Measurements from ENCODE around the gene MRPL36.
A peak's percentile ranks its signal among the peaks of the same experiment; 100 is the strongest.
"Not testable (repeated sequence)": the region's sequence is repeated elsewhere in the genome, so short reads cannot be mapped to it uniquely, and the experiment has no call there.

Gene MRPL36

DNA sequence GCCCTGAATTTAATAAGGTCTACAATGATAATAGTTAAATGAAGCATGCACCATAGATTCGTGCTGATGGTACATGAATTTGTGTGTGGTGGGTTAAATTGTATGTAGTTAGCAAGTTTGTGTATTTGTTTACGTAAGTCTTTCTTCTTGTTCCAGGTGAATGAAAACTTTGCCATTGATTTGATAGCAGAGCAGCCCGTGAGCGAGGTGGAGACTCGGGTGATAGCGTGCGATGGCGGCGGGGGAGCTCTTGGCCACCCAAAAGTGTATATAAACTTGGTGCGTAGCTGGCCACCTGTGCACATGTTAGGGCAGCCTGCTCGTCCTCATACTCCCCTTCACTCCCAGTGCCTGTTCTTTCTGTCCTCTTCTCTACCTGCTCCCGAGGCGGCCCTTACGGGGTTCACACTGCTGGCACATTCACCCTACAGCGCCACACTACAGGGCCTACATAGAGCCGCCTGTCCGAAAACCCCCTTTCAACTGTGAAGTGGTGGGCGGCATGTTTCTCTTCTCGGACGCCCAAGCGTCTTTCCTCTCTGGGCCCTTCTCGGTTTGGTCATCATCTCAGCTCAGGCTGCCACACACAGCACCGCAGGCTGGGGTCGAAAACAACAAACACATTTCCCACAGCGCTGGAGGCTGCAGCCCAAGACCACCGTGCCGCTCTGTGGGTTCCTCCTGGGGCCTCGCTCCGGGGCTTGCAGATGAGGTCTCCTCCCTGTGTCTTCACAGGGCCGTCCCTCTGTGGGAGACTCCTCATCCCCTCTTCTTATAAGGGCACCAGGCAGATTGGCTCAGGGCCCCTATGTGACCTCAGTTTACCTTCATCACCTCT lies 14.8 kb upstream of the MRPL36 start:
- DNase-seq = no peak

- no peak for DNase-seq
Measured at GRCh38 chr5:1810581-1811101, 11.0 kb upstream of the MRPL36 start.

- DNase-seq = no peak
Measured at GRCh38 chr5:1809416-1810035, 9.9 kb upstream of the MRPL36 start.

- DNase-seq = no peak
Measured at GRCh38 chr5:1808439-1808838, 8.8 kb upstream of the MRPL36 start.

DNA sequence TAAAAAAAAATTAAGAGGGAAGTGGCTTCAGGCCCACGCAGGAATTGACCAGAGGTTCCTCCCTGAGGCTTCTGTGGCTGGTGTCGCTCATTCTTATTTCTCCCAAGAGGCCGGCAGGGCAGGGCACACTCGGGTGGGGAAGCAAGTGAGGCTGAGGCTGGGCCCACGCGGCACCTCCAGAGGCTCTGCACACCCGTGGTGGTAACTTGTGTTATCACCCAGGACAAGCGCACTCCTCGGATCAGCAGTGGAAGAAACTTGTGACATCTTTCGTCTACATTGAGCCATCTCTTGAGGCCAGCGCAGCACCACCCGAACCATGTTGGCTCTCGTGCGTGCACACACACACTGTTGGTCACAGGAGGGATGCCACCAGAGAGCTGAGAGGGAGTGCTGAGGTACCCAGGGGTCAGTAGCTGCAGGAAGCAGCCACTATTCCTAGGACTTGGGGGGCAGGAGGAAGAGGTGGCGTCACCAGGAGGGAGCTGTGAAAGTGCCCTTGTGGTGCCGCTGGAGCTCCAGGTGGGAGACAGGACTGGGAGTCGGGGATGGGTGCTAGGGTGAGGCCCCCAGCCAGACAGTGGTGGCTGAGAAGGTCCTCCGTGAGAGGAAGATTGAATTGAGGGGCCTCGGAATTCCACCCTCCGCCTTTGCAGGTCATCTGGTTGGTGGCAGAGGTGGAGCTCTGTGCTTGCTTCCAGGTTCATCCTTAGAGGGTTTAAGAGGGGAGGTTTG lies 8.0 kb upstream of the MRPL36 start:
- no peak for DNase-seq

- no peak for DNase-seq
Measured at GRCh38 chr5:1806974-1807373, 7.3 kb upstream of the MRPL36 start.

- DNase-seq = no peak
Measured at GRCh38 chr5:1806199-1806598, 6.6 kb upstream of the MRPL36 start.

DNA sequence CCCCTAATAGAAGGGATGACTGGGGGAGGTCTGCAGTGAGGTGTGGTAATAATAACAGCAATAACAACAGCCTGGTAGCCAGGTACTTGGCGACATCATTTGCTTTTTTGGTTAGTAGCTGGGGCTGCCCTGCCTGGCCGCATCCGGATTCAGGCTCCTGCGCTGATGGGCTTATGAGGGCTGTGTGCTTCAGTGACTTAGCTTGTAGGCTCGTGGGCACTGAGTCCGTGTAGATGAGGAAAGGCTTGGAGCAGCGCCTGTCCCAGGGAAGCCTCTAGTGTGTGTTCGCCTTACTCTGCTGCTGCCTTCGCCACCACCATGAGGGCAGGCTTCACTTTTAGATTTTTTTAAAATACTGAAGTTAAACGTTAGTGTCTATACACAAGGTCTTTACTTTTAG lies 6.1 kb upstream of the MRPL36 start:
- no peak for DNase-seq

DNA sequence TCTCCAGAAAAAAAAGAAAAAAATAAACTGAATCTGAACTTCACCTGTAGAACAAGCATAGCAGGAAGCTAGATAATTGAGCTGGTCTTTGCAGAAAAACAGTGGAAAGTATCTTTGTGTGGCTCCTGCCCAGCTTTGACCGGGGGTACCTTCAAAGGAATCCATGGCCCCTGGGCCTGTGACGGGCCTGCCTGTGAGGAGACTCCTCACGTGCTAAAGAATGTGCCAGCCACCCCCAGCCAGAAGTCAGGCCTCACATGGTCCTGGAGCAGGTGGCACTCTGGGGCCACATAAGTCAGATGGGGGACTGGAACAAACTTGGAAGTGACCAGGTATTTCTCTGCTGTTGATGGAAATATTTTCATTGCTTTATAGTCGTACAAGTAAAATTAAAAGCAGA lies 5.7 kb upstream of the MRPL36 start:
- DNase-seq = no peak

GRCh38 chr5:1804001-1804690 lies 4.5 kb upstream of the MRPL36 start:
- no peak for DNase-seq

DNA sequence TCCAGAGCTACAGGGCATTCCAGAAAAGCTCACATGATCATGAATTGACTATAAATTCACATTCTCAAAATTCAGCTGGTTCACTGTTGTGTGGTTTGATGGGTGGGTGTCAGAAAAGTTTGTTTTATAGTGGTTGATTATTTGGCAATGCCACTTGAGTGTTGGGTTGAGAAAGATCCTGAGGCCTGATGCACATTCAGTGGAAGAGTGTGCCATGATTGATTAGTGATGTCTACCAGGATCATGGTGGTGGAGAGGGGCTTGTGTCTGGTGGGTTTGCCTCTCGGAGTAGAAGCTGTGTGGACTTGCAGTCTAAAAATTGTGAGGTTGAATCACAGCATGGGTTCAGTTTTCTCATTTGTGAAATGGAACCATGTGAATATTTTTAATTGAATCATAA lies 3.6 kb upstream of the MRPL36 start:
- no peak for DNase-seq

- peak; percentile 37 for DNase-seq
Measured at GRCh38 chr5:1801967-1802295, 2.3 kb upstream of the MRPL36 start.

DNA sequence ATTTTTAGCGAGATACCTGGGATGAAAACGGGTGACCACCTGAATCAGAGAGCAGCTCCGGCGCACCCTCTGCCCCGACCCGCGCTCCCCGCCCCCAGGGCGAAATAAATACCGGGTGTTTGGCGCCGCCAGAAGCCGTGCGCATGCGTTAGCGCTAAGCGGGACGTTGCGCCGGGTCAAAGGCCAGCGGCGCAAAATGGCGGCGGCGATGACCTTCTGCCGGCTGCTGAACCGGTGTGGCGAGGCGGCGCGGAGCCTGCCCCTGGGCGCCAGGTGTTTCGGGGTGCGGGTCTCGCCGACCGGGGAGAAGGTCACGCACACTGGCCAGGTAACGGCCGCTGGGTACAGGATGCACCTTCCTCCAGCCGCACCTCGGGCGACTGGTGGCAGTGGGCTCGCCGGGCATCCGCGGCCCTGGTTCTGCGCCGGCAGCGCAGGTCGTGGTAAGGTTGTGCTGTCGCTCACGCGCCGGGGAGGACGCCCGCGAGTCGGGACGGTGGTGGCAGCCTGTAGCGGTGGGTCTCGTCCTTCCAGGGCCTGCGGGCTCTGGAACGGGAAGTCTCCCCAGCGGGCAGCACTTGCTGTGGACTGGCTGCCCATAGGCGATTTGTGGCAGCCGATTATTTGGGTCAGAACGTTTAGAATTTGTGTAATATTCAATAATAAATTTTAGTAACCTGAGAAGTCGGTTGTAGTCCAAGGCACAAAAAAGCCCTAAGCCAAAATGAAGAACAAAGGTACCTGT lies 1.8 kb upstream of the MRPL36 start, which contains the start of gene NDUFS6:
Gene NDUFS6, plus strand, starts transcription at position 186 of the 745 bp plus-strand sequence. Its CDS starts 11 bp downstream, at position 197.
- DNase-seq = peak; percentile 80

GRCh38 chr5:1800472-1801221 lies 1.0 kb upstream of the MRPL36 start:
- DNase-seq = no peak

GRCh38 chr5:1799110-1799601 lies 481 bp downstream of the MRPL36 start:
- no peak for DNase-seq

DNA sequence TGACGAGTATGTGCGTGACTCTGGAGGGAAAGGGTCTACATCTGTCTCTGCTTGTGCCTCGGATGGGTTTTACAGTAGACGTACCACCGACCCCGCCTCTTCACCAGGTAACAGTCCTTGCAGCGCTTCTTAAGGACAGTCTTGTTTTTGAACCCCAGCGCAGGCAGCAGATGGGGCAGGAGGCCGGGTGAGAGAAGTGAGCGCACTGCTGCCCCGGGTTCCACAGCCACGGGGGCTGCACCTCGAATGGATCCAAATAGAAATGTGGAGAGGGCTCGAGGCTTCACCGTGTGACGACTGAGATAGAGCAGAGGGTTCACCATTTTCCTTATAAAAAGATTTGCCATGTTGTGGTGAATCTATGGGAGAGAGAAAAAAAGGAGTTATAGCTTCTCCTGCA lies 1.0 kb downstream of the MRPL36 start:
- DNase-seq = not testable (repeated sequence)

GRCh38 chr5:1797855-1798254 lies 1.8 kb downstream of the MRPL36 start:
- no peak for DNase-seq

DNA sequence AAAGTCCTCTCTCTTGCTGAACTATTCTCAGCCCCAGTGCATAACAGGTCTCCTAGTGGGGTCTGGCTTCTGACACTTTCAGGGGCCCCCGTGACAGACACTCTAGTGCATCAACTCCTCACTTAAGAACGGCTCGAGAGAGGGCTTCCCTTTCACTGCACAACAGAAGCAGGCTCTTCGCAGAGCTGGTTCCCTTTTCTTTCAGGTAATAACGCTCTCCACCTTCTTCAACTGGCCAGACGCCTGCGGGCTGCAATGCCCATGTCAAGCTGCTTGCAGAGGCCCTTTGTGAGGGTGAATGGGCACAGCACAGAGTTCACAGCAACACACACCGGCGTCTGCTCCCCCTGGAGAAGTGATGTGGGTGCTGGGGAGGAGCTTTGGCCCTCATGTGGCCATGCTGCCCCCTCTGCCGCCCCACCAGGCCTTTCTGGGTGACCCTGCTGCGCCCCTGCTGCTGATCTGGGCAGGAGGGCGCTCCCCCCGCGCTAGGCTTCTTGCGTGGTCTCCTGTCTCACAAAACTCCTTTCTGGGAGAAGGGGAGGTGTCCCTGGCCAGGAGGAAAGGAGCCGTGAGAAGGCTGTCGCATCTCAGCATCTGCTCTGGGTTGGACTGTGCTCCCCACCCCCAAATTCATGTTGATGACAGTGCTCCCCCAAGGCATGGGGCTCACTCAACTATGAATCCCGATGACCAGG lies 2.4 kb downstream of the MRPL36 start:
- DNase-seq = no peak

DNA sequence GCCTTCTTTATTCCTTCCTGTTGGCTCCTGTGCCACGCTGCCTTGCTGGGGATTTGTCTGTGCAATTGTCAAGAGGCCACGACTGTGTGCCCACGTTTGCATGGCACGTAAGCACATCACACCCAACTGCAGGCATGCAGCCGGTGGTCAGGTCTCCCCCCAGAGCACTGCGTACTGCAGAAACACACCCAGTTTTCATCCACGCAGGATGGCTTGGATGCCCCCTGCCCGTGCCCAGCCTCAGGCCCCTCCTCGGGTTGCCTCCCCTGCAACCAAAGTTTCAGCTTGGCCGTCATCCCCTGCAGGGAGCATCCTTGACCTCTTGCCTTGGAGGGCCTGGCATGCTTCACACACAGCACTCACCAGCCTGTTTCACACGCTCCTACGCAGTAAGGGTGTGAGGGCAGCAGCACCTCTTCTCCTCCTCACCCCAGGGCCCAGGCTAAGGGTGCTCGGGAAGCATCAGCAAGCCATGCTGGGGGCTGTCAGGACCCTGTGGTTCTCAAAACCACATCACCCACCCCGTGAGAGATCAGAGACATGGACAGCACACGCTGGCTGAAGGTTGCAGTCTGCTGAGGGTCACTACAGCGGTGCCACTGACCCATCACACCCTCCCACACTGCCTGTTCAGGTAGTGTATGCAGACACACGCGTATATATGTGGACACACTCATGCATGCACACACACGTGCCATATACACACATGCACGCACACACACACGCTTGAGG lies 3.1 kb downstream of the MRPL36 start:
- no peak for DNase-seq

- DNase-seq = no peak
Measured at GRCh38 chr5:1795931-1796330, 3.7 kb downstream of the MRPL36 start.

Measured in NCI-H1105 treated with DMSO at 0.1 percent for 48 hours (cell line).